Dedifferentiated amniotic fluid mesenchymal stem cell (primary cell): ENCODE results near the gene LAMC1.
"Not testable (repeated sequence)": the region's sequence is repeated elsewhere in the genome, so short reads cannot be mapped to it uniquely, and the experiment has no call there.

ENCODE experiments used
- DNase-seq: peaks from one replicate; pipeline ENCODE4 v3.0.0-alpha.2; 2016; ENCODE audit errors: extremely low spot score

Gene LAMC1

DNA sequence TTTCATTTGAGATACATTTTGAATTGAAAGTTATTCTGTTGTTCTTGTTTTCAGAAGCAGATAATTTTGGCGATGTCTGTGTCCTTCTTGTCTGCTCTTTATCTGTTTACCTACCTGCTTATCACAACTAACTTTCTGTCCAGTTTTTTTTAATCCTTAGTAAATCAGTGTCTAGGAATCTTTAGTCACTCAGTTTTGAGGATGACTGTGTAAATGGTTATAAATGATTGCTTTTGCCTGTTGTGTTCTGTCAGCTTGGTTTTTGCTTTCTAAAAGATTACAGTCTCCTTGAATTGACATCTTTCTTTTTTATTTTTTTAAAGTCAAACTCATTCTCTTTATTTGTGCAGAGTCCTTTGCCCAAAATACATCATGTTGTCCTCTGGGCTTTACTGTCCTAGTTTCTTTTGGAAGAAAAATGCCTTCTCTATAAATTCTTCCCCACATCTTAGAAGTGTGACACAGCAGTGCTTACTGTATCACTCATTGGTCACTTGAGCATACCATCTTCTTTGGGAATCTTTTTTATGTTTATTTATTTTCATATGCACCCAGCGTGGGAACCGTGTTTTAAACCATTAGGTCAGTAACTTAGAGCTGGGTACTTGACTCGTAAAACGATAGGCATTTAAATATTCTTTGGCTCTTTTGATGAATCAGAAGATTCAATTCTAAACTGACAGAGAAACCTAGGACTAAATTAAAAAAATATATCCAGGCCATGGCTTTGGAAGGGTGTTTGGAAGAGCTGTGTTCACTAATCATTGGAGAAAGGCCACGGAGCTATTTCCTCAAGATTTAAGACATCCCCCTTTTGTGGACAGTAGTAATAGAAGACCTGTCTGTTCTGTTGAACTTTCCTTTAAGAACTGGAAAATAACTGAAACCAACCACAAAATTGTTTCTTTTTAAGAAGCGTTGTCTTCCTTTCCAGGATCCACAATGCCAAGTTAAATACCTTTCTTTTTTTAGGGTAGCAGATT is 20.9 kb downstream of the LAMC1 start:
- DNase-seq, result peak; percentile 76

- no peak for DNase-seq
Observed at GRCh38 chr1:183044893-183045649, 21.9 kb downstream of the LAMC1 start.

GRCh38 chr1:183048087-183049085 is 25.2 kb downstream of the LAMC1 start:
- DNase-seq, result no peak

- DNase-seq, result no peak
Observed at GRCh38 chr1:183051546-183051945, 28.3 kb downstream of the LAMC1 start.

GRCh38 chr1:183052861-183053260 is 29.6 kb downstream of the LAMC1 start:
- DNase-seq, result no peak

DNA sequence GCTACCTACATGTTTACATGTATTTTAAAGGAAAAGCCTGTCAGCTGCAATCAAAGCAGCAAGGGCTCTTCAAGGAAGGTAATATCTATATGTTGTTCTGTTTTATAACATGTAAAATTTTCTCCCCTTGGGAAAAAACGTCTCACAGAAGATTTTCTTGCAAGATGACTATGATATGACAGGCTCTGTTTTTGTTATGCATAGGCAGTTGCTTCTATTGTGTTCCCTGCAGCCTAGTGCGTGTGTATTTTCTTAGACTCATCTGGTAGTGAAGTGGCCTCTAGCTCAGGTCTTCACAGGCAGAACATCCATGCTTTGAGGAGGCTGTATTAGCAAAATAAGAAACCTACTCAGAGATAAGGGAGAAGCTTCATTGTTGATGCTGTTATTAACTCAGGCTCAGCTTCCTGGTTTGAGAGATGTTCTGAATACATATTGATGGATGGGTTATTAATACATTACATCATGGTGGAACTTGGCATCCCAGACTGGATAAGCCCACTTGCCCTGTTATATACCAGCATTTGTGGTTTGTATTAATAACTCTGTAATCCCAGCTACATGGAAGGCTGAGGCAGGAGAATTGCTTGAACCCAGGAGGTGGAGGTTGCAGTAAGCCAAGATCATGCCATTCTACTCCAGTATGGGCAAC is 35.8 kb downstream of the LAMC1 start:
- DNase-seq, result no peak

GRCh38 chr1:183061194-183061593 is 38.0 kb downstream of the LAMC1 start:
- no peak for DNase-seq

GRCh38 chr1:183063349-183063748 is 40.1 kb downstream of the LAMC1 start:
- DNase-seq, result no peak

DNA sequence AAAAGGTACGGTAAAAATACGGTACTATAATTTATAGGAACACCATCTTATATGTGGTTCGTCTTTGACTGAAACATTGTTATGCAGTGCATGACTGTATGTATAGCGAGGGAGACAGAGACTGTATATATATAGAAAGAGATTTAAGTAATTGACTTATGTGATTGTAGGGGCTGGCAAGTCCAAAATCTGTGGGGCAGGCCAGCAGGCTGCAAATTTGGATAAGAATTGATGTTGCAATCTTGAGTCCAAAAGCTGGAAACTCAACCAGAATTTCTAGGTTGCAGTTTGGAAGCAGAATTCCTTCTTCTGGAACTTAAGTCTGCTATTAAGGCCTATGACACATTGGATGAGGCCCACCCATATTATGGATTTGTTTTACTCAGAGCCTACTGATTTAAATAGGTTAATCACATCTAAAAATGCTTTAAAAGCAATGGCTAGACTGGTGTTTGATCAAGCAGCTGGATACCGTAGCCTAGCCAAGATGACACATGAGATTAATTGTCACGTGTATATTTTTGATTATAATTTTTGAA is 42.0 kb downstream of the LAMC1 start:
- DNase-seq, result no peak

GRCh38 chr1:183066432-183066831 is 43.2 kb downstream of the LAMC1 start:
- DNase-seq, result not testable (repeated sequence)

DNA sequence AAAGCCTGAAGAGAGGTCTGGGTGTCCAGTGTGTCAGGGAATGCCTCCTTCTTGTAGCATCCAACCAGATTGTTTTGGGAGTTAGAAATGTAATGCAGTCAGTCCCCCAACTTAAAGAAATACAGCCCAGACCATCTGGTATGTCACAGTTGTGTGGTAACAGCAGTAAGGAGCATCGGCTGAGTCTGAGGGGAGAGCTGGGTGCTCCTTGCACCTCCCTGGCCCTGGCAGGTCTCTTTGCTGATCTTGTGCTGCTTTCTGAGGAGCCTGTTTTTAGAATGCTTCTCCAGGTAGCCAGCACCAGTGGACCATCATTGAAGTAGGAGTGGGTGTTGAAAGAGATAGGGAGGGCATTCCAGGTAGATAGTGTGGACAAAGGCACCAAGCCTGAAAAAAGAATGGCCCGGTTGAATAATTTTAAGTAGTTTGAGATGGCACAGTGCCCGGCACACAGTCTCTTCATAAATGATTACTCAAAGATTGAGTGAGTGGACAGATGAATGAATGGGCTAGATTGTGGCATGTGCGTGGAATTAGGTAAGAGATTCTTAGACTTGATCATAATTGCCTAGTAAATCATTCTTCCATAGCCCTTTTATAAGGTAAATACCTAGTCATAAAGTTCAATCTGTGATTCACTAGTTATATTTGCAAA is 46.5 kb downstream of the LAMC1 start:
- DNase-seq, result no peak

DNA sequence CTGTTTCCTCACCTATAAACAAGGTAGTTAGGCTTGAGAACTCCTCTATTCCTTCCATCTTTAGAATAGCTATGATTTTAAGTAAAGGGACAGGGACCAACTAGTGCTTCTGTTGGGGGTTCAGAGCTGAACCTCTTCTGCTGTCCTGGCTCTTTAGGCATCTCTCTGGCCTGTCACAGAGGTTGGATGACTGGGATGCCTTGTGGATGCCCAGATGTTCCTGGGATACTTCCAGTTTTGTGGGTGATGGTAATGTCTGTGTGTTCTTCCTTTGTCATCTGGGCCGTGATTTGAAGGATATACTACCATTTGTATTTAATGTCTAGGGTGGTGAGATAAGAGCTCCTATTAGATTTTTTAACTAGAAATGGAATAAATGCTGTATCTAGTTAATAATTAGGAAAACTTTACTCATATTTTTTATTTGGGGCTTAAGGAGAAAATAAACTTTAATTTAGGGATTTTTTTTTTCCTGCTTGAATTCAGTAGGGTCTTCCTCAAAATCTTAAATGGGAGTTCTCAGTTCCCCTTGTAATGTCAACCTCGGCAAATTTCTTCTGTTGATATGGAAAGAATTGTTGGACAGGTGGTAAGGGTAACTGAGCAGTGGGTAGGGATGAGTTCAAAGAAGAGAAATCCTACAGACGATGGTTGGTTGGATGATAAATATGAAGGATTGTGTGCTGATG is 47.2 kb downstream of the LAMC1 start:
- no peak for DNase-seq

DNA sequence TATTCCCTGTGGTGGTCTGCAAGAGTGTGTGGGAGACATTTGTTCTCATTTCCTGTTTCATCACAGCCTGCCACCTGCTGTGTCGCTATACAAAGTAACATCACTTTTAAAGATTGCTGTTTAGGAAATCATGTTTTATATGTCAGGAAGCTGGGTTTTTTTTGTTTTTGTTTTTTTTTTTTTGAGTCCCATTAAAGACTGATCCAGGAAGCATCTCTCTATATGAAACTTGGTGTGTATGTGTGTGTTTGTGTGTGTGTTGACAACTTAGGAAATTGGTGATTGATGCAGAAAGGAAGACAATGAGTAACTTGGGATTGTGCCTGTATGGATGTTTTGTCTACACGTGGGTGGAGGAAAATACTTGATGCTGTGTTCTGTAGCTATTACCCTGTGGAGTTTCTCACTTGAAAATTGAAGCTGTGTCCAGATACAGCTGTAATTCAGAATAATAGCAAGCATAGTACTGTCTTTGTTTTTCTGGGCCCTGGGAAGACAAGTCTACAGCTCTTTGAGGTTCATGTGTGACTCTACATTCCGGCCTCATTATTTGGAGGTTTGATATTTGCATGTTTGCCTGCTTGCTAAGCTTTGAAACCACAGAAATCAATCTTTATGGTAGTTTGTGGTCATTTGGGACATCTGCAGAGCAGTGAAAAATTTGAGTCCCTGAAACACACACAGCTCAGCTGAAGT is 47.9 kb downstream of the LAMC1 start:
- DNase-seq, result no peak

- not testable (repeated sequence) for DNase-seq
Observed at GRCh38 chr1:183072595-183072994, 49.4 kb downstream of the LAMC1 start.

DNA sequence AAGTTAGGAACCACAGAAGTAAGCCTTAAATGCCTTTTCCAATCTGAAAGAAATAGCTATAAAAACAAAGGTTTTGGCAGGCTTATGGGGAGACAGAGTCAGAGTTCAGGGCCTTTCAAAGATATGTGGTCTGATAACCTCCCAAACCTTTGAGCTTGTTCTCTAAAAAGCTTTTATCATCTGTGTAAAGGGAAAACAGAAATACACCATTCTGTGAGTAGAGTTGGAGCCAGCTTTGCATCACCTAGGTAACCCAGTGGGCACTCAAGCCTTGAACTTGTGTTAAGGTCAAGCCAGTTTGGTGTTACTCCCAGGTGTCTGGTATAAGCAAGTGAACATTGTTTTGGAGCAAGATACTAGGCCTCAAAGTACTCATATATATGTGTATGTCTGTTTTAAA is 50.1 kb downstream of the LAMC1 start:
- DNase-seq, result no peak

GRCh38 chr1:183074215-183074614 is 51.0 kb downstream of the LAMC1 start:
- no peak for DNase-seq

DNA sequence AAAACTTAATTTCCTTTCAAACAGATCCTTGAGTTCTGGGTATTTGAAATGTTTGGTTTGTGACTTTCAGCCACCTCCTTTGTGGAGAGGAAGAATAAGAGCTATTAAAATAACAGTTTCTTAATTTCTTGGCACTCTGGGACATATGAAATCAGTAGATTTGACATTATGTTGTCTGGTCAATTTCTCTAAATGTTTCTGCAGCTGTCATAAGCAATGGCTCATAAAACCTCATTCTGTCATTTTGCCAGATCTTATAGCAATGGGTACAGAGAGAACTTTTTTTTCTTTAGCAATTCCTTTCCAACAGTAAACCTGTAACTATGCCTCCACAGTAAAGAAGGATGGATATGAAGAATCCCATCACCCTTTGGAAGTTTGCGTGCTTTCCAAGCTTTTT is 52.6 kb downstream of the LAMC1 start:
- DNase-seq, result no peak

GRCh38 chr1:183077097-183077496 is 53.9 kb downstream of the LAMC1 start:
- DNase-seq, result no peak
